Large intestine (tissue), 3 donors: ENCODE data around the gene TMTC1. TPM values are rescaled to one million over a fixed set of nuclear protein-coding genes. Genes with fewer than 3 reads are reported as not detected.

Source experiments
- DNase-seq, 2 donors: peaks; one replicate each; pipeline versions ENCODE4 v3.0.0 to v3.0.0-alpha.2; 2013
- H3K27ac ChIP-seq: one replicate; pipeline ENCODE4 v1.5.1; 2013; ENCODE audit warnings: low read length
- H3K27me3 ChIP-seq: 2 replicates; pipeline ENCODE4 v1.6.1; 2013; ENCODE audit warnings: low read length; ENCODE audit not compliant: control insufficient read depth, insufficient read depth
- H3K36me3 ChIP-seq: 2 replicates; pipeline ENCODE4 v1.6.1; 2013; ENCODE audit warnings: low read length; ENCODE audit not compliant: control insufficient read depth, insufficient read depth
- H3K4me1 ChIP-seq: one replicate; pipeline ENCODE4 v1.6.1; 2013; ENCODE audit warnings: low read length; ENCODE audit not compliant: control insufficient read depth, insufficient read depth
- H3K4me3 ChIP-seq: one replicate; pipeline ENCODE4 v1.5.1; 2013; ENCODE audit warnings: low read length
- H3K9me3 ChIP-seq: one replicate; pipeline ENCODE4 v1.6.1; 2013; ENCODE audit warnings: mild to moderate bottlenecking, low read depth, low read length, moderate library complexity; ENCODE audit not compliant: control insufficient read depth
- WGBS: methylation state at CpG from one replicate; pipeline ENCODE4 v1.1.5; 2013; ENCODE audit warnings: low lambda C conversion rate; ENCODE audit not compliant: insufficient coverage; 5-methylcytosine and 5-hydroxymethylcytosine counted together
- polyA plus RNA-seq: library from polyadenylated mRNA; unstranded; fragments of 120-200 nt; gene quantifications from one replicate; pipeline ENCODE4 v1.2.1, GENCODE V29; 2013

Gene TMTC1
- polyA plus RNA-seq, 1 donor, result 4.0 TPM

- Histone ChIP-seq H3K4me1 (no peaks in the 10 kb centered on the region), H3K27ac (no peak overlapping the region), H3K27me3 (no peaks in the 10 kb centered on the region), H3K4me3 (no peak overlapping the region), H3K9me3 (no peaks in the 10 kb centered on the region), H3K36me3 (no peaks in the 10 kb centered on the region)
- no peak for DNase-seq
- WGBS, result no CpG with 5 or more reads among the region's 2 CpGs
Observed at GRCh38 chr12:29518407-29518806, 265.3 kb downstream of the TMTC1 start.

- Histone ChIP-seq H3K9me3 (no peaks in the 10 kb centered on the region), H3K27me3 (no peaks in the 10 kb centered on the region), H3K36me3 (no peaks in the 10 kb centered on the region), H3K4me1 (no peaks in the 10 kb centered on the region), H3K4me3 (no peak overlapping the region), H3K27ac (no peak overlapping the region)
- WGBS, result 93% methylated on average over 3 of the region's 7 CpGs
- no peak for DNase-seq
Observed at GRCh38 chr12:29517264-29517663, 266.5 kb downstream of the TMTC1 start.

- no peak overlapping the region for H3K27ac ChIP-seq
- no peaks in the 10 kb centered on the region for H3K4me1 ChIP-seq
- H3K9me3 ChIP-seq, result no peaks in the 10 kb centered on the region
- no peaks in the 10 kb centered on the region for H3K27me3 ChIP-seq
- H3K36me3 ChIP-seq, result no peaks in the 10 kb centered on the region
- DNase-seq, result no peak
- no peak overlapping the region for H3K4me3 ChIP-seq
- no CpG with 5 or more reads among the region's 2 CpGs for WGBS
Observed at GRCh38 chr12:29516431-29516875, 267.3 kb downstream of the TMTC1 start.

GRCh38 chr12:29510591-29511185 is 273.1 kb downstream of the TMTC1 start:
- Histone ChIP-seq H3K27me3 (no peaks in the 10 kb centered on the region), H3K4me1 (no peaks in the 10 kb centered on the region), H3K4me3 (no peak overlapping the region), H3K36me3 (no peaks in the 10 kb centered on the region), H3K9me3 (no peaks in the 10 kb centered on the region), H3K27ac (no peak overlapping the region)
- DNase-seq, result peak; percentile 6 to 25
- 52% methylated on average over 3 of the region's 6 CpGs for WGBS

- no peaks in the 10 kb centered on the region for H3K9me3 ChIP-seq
- no peaks in the 10 kb centered on the region for H3K27me3 ChIP-seq
- H3K4me1 ChIP-seq, result no peaks in the 10 kb centered on the region
- WGBS, result no CpG with 5 or more reads among the region's 1 CpG
- no peak overlapping the region for H3K27ac ChIP-seq
- H3K4me3 ChIP-seq, result no peak overlapping the region
- no peak for DNase-seq
- no peaks in the 10 kb centered on the region for H3K36me3 ChIP-seq
Observed at GRCh38 chr12:29509503-29509902, 274.2 kb downstream of the TMTC1 start.

- no peaks in the 10 kb centered on the region for H3K36me3 ChIP-seq
- no peaks in the 10 kb centered on the region for H3K9me3 ChIP-seq
- 100% methylated on average over 1 of the region's 2 CpGs for WGBS
- no peaks in the 10 kb centered on the region for H3K27me3 ChIP-seq
- no peak overlapping the region for H3K4me3 ChIP-seq
- H3K4me1 ChIP-seq, result no peaks in the 10 kb centered on the region
- no peak overlapping the region for H3K27ac ChIP-seq
- DNase-seq, result no peak
Observed at GRCh38 chr12:29508949-29509348, 274.8 kb downstream of the TMTC1 start.

- H3K27me3 ChIP-seq, result no peaks in the 10 kb centered on the region
- H3K36me3 ChIP-seq, result no peaks in the 10 kb centered on the region
- H3K4me3 ChIP-seq, result no peak overlapping the region
- no peak overlapping the region for H3K27ac ChIP-seq
- H3K4me1 ChIP-seq, result no peaks in the 10 kb centered on the region
- 88% methylated on average over 2 of the region's 3 CpGs for WGBS
- DNase-seq, result no peak
- no peaks in the 10 kb centered on the region for H3K9me3 ChIP-seq
Observed at GRCh38 chr12:29505122-29505521, 278.6 kb downstream of the TMTC1 start.

- H3K4me3 ChIP-seq, result no peak overlapping the region
- H3K27me3 ChIP-seq, result no peaks in the 10 kb centered on the region
- H3K4me1 ChIP-seq, result no peaks in the 10 kb centered on the region
- no peaks in the 10 kb centered on the region for H3K36me3 ChIP-seq
- no peaks in the 10 kb centered on the region for H3K9me3 ChIP-seq
- DNase-seq, result no peak
- no peak overlapping the region for H3K27ac ChIP-seq
Observed at GRCh38 chr12:29503283-29503682, 280.5 kb downstream of the TMTC1 start.

- Histone ChIP-seq H3K9me3 (no peaks in the 10 kb centered on the region), H3K4me1 (no peaks in the 10 kb centered on the region), H3K36me3 (no peaks in the 10 kb centered on the region), H3K27ac (no peak overlapping the region), H3K4me3 (no peak overlapping the region), H3K27me3 (no peaks in the 10 kb centered on the region)
- no peak for DNase-seq
- no CpG with 5 or more reads among the region's 3 CpGs for WGBS
Observed at GRCh38 chr12:29499235-29499634, 284.5 kb downstream of the TMTC1 start.

- H3K9me3 ChIP-seq, result no peaks in the 10 kb centered on the region
- DNase-seq, result no peak
Observed at GRCh38 chr12:29497588-29497987, 286.2 kb downstream of the TMTC1 start, which contains the start of gene OVCH1. OVCH1 (minus strand) TSS chr12:29497686; CDS start chr12:29497686, 0 bp downstream.

GRCh38 chr12:29492891-29493290 is 290.9 kb downstream of the TMTC1 start:
- Histone ChIP-seq H3K36me3 (no peaks in the 10 kb centered on the region), H3K9me3 (no peaks in the 10 kb centered on the region), H3K27ac (no peak overlapping the region), H3K27me3 (no peaks in the 10 kb centered on the region), H3K4me3 (no peak overlapping the region), H3K4me1 (no peaks in the 10 kb centered on the region)
- DNase-seq, result no peak
- WGBS, result 89% methylated on average over 5 of the region's 6 CpGs

More at GRCh38 chr12:29497588-29497987, 286.2 kb downstream of the TMTC1 start, which contains the start of gene OVCH1:
- no peaks in the 10 kb centered on the region for H3K36me3 ChIP-seq
- H3K27me3 ChIP-seq, result no peaks in the 10 kb centered on the region
- H3K27ac ChIP-seq, result no peak within 1 kb of the TSS
- H3K4me3 ChIP-seq, result no peak within 1 kb of the TSS
- no peaks in the 10 kb centered on the region for H3K4me1 ChIP-seq
- WGBS, result no CpG with 5 or more reads among the region's 18 CpGs
